DND-41 (cell line): ENCODE measurements around the gene UFSP2.

Source experiments
- CTCF ChIP-seq: IDR thresholded peaks from 2 replicates; pipeline ENCODE4 v1.5.1; 2012; ENCODE audit warnings: borderline replicate concordance, low read length, moderate library complexity, mild to moderate bottlenecking; ENCODE audit not compliant: poor library complexity, severe bottlenecking; ENCODE audit errors: extremely low read depth
- EZH2 ChIP-seq: IDR thresholded peaks from 3 replicates; pipeline ENCODE4 v1.6.1; 2012; ENCODE audit warnings: borderline replicate concordance, low read depth, mild to moderate bottlenecking, moderate library complexity, low read length, inconsistent platforms; ENCODE audit not compliant: severe bottlenecking

GRCh38 chr4:185358959-185359358 lies 66.8 kb downstream of the UFSP2 start:
- TF ChIP-seq CTCF = no peak
- no peak for TF ChIP-seq EZH2
